ENCODE results near the gene OXSM. TPM values are rescaled to one million over a fixed set of nuclear protein-coding genes. Genes with fewer than 3 reads are reported as not detected.

OXSM gene
- total and polyA plus RNA-seq, 2 donors (not counting 3 experiments of a cell fraction or from before 2014, with no cell fraction given), result 8.1 to 9.0 TPM

DNA sequence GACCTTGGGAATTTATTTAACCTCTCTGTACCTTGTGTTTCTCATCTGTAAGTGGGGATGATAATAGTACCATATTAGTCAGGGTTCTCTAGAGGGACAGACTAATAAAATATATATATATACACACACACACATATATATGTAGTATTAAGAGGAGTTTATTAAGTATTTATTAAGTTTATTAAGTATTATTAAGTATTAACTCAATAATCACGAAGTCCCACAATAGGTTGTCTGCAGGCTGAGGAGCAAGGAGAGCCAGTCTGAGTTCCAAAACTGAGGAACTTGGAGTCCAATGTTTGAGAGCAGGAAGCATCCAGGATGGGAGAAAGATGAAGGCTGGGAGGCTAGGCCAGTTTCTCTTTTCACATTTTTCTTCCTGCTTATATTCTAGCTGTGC is 14.8 kb downstream of the OXSM start:
- Histone ChIP-seq H3K36me3 (ENCODE audit: control insufficient read depth in 2 of 2, extremely low read depth in 1 of 2, insufficient read depth in 2 of 2, low read length in 2 of 2) (no peaks in the 10 kb centered on the region), H3K4me2 (ENCODE audit: insufficient read depth, low read length) (no peak overlapping the region), H4K20me1 (replicated peaks; ENCODE audit: control insufficient read depth, extremely low read depth, insufficient read depth, low read length) (no peaks in the 10 kb centered on the region), H3K9me1 (replicated peaks; ENCODE audit: control insufficient read depth, extremely low read depth, insufficient read depth, low read length) (no peaks in the 10 kb centered on the region), H2AFZ (ENCODE audit: low read depth, low read length) (no peak overlapping the region), H3K4me1 (ENCODE audit: control insufficient read depth, extremely low read depth, insufficient read depth, low read length) (no peaks in the 10 kb centered on the region), H3K9me3 (replicated peaks; ENCODE audit: control insufficient read depth, insufficient read depth, low read length) (no peaks in the 10 kb centered on the region), H3K9ac (replicated peaks; ENCODE audit: extremely low read depth, insufficient read depth, low read length) (no peak overlapping the region), H3K27ac (ENCODE audit: insufficient read depth, low read depth, low read length) (no peak overlapping the region), H3K4me3 (replicated peaks in 1 of 3; ENCODE audit: insufficient read depth in 1 of 3, low read depth in 1 of 3, low read length in 3 of 3) (no peak overlapping the region), H3K79me2 (ENCODE audit: control insufficient read depth, insufficient read depth, low read length) (no peaks in the 10 kb centered on the region), H3K27me3 (ENCODE audit: control insufficient read depth in 2 of 2, insufficient read depth in 2 of 2, low read length in 2 of 2) (peaks cover 2 to 3% of the 10 kb centered on the region in 2 experiments)
- DNase-seq (ENCODE audit: low read depth, low spot score) (no peak), FAIRE-seq (no peak)
- dilution Hi-C loops (cut with MboI; ENCODE audit: extremely low pct_ligation_motif_present, low sequenced_read_pairs), result no loop called here
- POLR2A ChIA-PET, result no interaction called here
- TF ChIP-seq MAX (IDR thresholded peaks at IDR 0.05; ENCODE audit: insufficient read depth, insufficient read length), result no peak
- no peak for TF ChIP-seq JUN (IDR thresholded peaks at IDR 0.05; ENCODE audit: borderline replicate concordance, insufficient read depth, insufficient read length, low read depth)
- TF ChIP-seq POLR2A (IDR thresholded peaks at IDR 0.05; ENCODE audit: low read depth, low read length), result no peak
- TF ChIP-seq POLR2AphosphoS5 (IDR thresholded peaks at IDR 0.05; ENCODE audit: insufficient read depth, low read depth, low read length), result no peak
- no peak for TF ChIP-seq MYC (IDR thresholded peaks at IDR 0.05; ENCODE audit: low read depth, low read length)
- no peak for TF ChIP-seq EZH2 (IDR thresholded peaks at IDR 0.05; ENCODE audit: borderline replicate concordance, low read depth, low read length, severe bottlenecking)
- TF ChIP-seq FOS (IDR thresholded peaks at IDR 0.05; ENCODE audit: borderline replicate concordance, insufficient read depth, low read length), result no peak
- TF ChIP-seq GATA2 (IDR thresholded peaks at IDR 0.05; ENCODE audit: insufficient read depth, insufficient read length, low read depth, low read length), result no peak
- no peak for TF ChIP-seq CTCF (IDR thresholded peaks at IDR 0.05; ENCODE audit: extremely low read depth in 1 of 2, insufficient read depth in 1 of 2, low read depth in 1 of 2, low read length in 2 of 2)
- BruUV-seq (replicated peaks), result no TSS peak
- intact Hi-C loops (cut with micrococcal nuclease), result no loop called here
- CTCF ChIA-PET, result no interaction called here

Measured in endothelial cell of umbilical vein (primary cell).